Activated CD4-positive, alpha-beta T cell treated with anti-CD3 and anti-CD28 coated beads for 36 hours (primary cell): ENCODE results near the gene GLIPR2. TPM values are rescaled to one million over a fixed set of nuclear protein-coding genes. Genes with fewer than 3 reads are reported as not detected.

Source experiments
- ATAC-seq: fragments of 200-7000 bp; cut with Tn5 transposase; one replicate; pipeline ENCODE4 v1.10.0; 2021; ENCODE audit warnings: mild to moderate bottlenecking, moderate library complexity
- CTCF ChIA-PET: fragments of 350-600 bp; sonication (Branson Sonifier 250); formaldehyde crosslinking; loops from one replicate; lab custom pipeline; 2021; ENCODE audit warnings: antibody characterized with exemption; lab: Charles Lee
- POLR2A ChIA-PET: fragments of 350-600 bp; sonication (Branson Sonifier 250); formaldehyde crosslinking; loops from one replicate; lab custom pipeline; 2021; ENCODE audit warnings: antibody characterized with exemption, inconsistent platforms; lab: Charles Lee
- DNase-seq: peaks from one replicate; pipeline ENCODE4 v3.0.0-alpha.2; 2020
- H3K27ac Mint-ChIP-seq: one replicate; pipeline ENCODE4 v1.8.0; 2021; ENCODE audit warnings: mixed read lengths
- H3K27me3 Mint-ChIP-seq: one replicate; pipeline ENCODE4 v1.8.0; 2021; ENCODE audit warnings: mixed read lengths
- H3K36me3 Mint-ChIP-seq: one replicate; pipeline ENCODE4 v1.8.0; 2021; ENCODE audit warnings: low read depth, mixed read lengths
- H3K4me1 Mint-ChIP-seq: one replicate; pipeline ENCODE4 v1.8.0; 2021; ENCODE audit warnings: mixed read lengths
- H3K4me3 Mint-ChIP-seq: one replicate; pipeline ENCODE4 v1.8.0; 2021; ENCODE audit warnings: mild to moderate bottlenecking, moderate library complexity, mixed read lengths
- H3K9me3 Mint-ChIP-seq: one replicate; pipeline ENCODE4 v1.8.0; 2021; ENCODE audit warnings: low read depth, mixed read lengths
- intact Hi-C, 2 experiments: fragments of 100-400 bp; cut with DNase I in 1 of 2; cut with micrococcal nuclease in 1 of 2; formaldehyde crosslinking; loops; one replicate each; pipeline versions ENCODE4 v1.14.2 to v1.15.1; 2022 to 2024; cut with DNase I, micrococcal nuclease
- total RNA-seq, 2 experiments: library from RNA; stranded (reverse); gene quantifications; one replicate each; pipeline ENCODE4 v1.2.3, GENCODE V29; 2021

Gene GLIPR2
- total RNA-seq, 2 experiments from 2014 or later: 13.7 to 18.4 TPM

GRCh38 chr9:36162211-36162738 is 25.7 kb downstream of the GLIPR2 start:
- H3K27ac Mint-ChIP-seq: no peak overlapping the region
- ATAC-seq (no peak), DNase-seq (no peak)
- H3K4me3 Mint-ChIP-seq: no peak overlapping the region
- POLR2A ChIA-PET: no interaction called here
- intact Hi-C loops: no loop called here
- peaks cover 2% of the 10 kb centered on the region for H3K36me3 Mint-ChIP-seq
- H3K4me1 Mint-ChIP-seq: peaks cover 6% of the 10 kb centered on the region
- no peaks in the 10 kb centered on the region for H3K27me3 Mint-ChIP-seq
- H3K9me3 Mint-ChIP-seq: no peaks in the 10 kb centered on the region
- CTCF ChIA-PET: interaction anchor here (0.6 to 15.4 kb wide), 2 partner anchors 15 to 59 kb away, joined by 4 to 246 read pairs; no protein-coding TSS in a partner anchor

- POLR2A ChIA-PET: interaction anchor here (1.0 kb wide), 1 partner anchor 26 kb away, joined by 3 read pairs; the partner anchor contains the start of gene GLIPR2
- H3K27me3 Mint-ChIP-seq: no peaks in the 10 kb centered on the region
- ATAC-seq: no peak
- no peak for DNase-seq
- H3K9me3 Mint-ChIP-seq: no peaks in the 10 kb centered on the region
- H3K4me1 Mint-ChIP-seq: peaks cover 6% of the 10 kb centered on the region
- H3K4me3 Mint-ChIP-seq: no peak overlapping the region
- intact Hi-C loops: no loop called here
- CTCF ChIA-PET: interaction anchor here (1.1 to 15.4 kb wide), 8 partner anchors 26 to 209 kb away, joined by 3 to 246 read pairs (median 6); partner anchors contain the start of gene GLIPR2
- peaks cover 2% of the 10 kb centered on the region for H3K36me3 Mint-ChIP-seq
- no peak overlapping the region for H3K27ac Mint-ChIP-seq
These were observed 26.7 kb downstream of the GLIPR2 start for GRCh38 chr9:36163049-36163785.

GRCh38 chr9:36163786-36164170 is 27.2 kb downstream of the GLIPR2 start:
- no peaks in the 10 kb centered on the region for H3K27me3 Mint-ChIP-seq
- H3K9me3 Mint-ChIP-seq: no peaks in the 10 kb centered on the region
- H3K27ac Mint-ChIP-seq: no peak overlapping the region
- ATAC-seq (no peak), DNase-seq (no peak)
- ChIA-PET POLR2A (interaction anchor here (1.0 kb wide), 1 partner anchor 27 kb away, joined by 3 read pairs; the partner anchor contains the start of gene GLIPR2), CTCF (interaction anchor here (0.6 to 15.4 kb wide), 10 partner anchors 25 to 411 kb away, joined by 3 to 246 read pairs (median 4); partner anchors contain the start of gene GLIPR2)
- no peaks in the 10 kb centered on the region for H3K36me3 Mint-ChIP-seq
- H3K4me3 Mint-ChIP-seq: no peak overlapping the region
- peaks cover 6% of the 10 kb centered on the region for H3K4me1 Mint-ChIP-seq
- intact Hi-C loops: no loop called here

- no peak overlapping the region for H3K4me3 Mint-ChIP-seq
- POLR2A ChIA-PET: no interaction called here
- CTCF ChIA-PET: interaction anchor here (0.6 to 15.4 kb wide), 16 partner anchors 8 to 1445 kb away, joined by 3 to 246 read pairs (median 4); partner anchors contain the start of genes CLTA and GLIPR2
- H3K36me3 Mint-ChIP-seq: no peaks in the 10 kb centered on the region
- DNase-seq: no peak
- no peaks in the 10 kb centered on the region for H3K27me3 Mint-ChIP-seq
- H3K9me3 Mint-ChIP-seq: no peaks in the 10 kb centered on the region
- no peak overlapping the region for H3K27ac Mint-ChIP-seq
- ATAC-seq: no peak
- intact Hi-C loops: no loop called here
- H3K4me1 Mint-ChIP-seq: peaks cover 6% of the 10 kb centered on the region
These were observed 27.8 kb downstream of the GLIPR2 start for GRCh38 chr9:36164372-36164771.

GRCh38 chr9:36164989-36165388 is 28.5 kb downstream of the GLIPR2 start:
- ChIA-PET CTCF (interaction anchor here (0.5 to 15.4 kb wide), 15 partner anchors 8 to 1445 kb away, joined by 3 to 246 read pairs (median 5); partner anchors contain the start of genes CLTA and GLIPR2), POLR2A (no interaction called here)
- H3K4me1 Mint-ChIP-seq: peaks cover 6% of the 10 kb centered on the region
- H3K4me3 Mint-ChIP-seq: no peak overlapping the region
- no peaks in the 10 kb centered on the region for H3K36me3 Mint-ChIP-seq
- DNase-seq (no peak), ATAC-seq (no peak)
- intact Hi-C loops: loop anchor here in 1 of 2 experiments (5.0 kb wide), 1 partner anchor 128 kb away; the partner anchor contains the start of gene RECK
- no peaks in the 10 kb centered on the region for H3K9me3 Mint-ChIP-seq
- H3K27me3 Mint-ChIP-seq: no peaks in the 10 kb centered on the region
- H3K27ac Mint-ChIP-seq: no peak overlapping the region

GRCh38 chr9:36165826-36166167 is 29.3 kb downstream of the GLIPR2 start:
- H3K9me3 Mint-ChIP-seq: no peaks in the 10 kb centered on the region
- intact Hi-C loops: loop anchor here (1.0 to 5.0 kb wide), 8 partner anchors 28 to 211 kb away; partner anchors contain the start of genes GLIPR2 (in 1 of the 2) and RECK (in 1 of the 2)
- peaks cover 6% of the 10 kb centered on the region for H3K4me1 Mint-ChIP-seq
- POLR2A ChIA-PET: no interaction called here
- no peak overlapping the region for H3K27ac Mint-ChIP-seq
- H3K36me3 Mint-ChIP-seq: no peaks in the 10 kb centered on the region
- DNase-seq: no peak
- no peak overlapping the region for H3K4me3 Mint-ChIP-seq
- no peak for ATAC-seq
- H3K27me3 Mint-ChIP-seq: no peaks in the 10 kb centered on the region
- CTCF ChIA-PET: interaction anchor here (0.7 to 15.4 kb wide), 15 partner anchors 10 to 271 kb away, joined by 3 to 246 read pairs (median 5); partner anchors contain the start of genes CLTA and GLIPR2

GRCh38 chr9:36166168-36166927 is 29.8 kb downstream of the GLIPR2 start:
- H3K4me3 Mint-ChIP-seq: peak overlapping the region; percentile 69
- H3K36me3 Mint-ChIP-seq: no peaks in the 10 kb centered on the region
- intact Hi-C loops: loop anchor here (1.0 to 5.0 kb wide), 8 partner anchors 29 to 212 kb away; partner anchors contain the start of genes GLIPR2 (in 1 of the 2) and RECK (in 1 of the 2)
- POLR2A ChIA-PET: interaction anchor here (0.6 to 1.1 kb wide), 2 partner anchors 24 to 242 kb away, joined by 3 read pairs; partner anchors contain the start of gene CLTA
- H3K9me3 Mint-ChIP-seq: no peaks in the 10 kb centered on the region
- H3K27me3 Mint-ChIP-seq: no peaks in the 10 kb centered on the region
- peaks cover 6% of the 10 kb centered on the region for H3K4me1 Mint-ChIP-seq
- ATAC-seq (peak; percentile 97), DNase-seq (peak; percentile 90)
- peak overlapping the region; percentile 31 for H3K27ac Mint-ChIP-seq
- CTCF ChIA-PET: interaction anchor here (0.5 to 15.4 kb wide), 34 partner anchors 9 to 272 kb away, joined by 3 to 246 read pairs (median 4); partner anchors contain the start of genes CLTA and GLIPR2

- no peak within 1 kb of the TSS for H3K27ac Mint-ChIP-seq
- ATAC-seq: no peak
- H3K36me3 Mint-ChIP-seq: no peaks in the 10 kb centered on the region
- no peaks in the 10 kb centered on the region for H3K27me3 Mint-ChIP-seq
- intact Hi-C loops: loop anchor here in 1 of 2 experiments (5.0 kb wide), 1 partner anchor 132 kb away; the partner anchor contains the start of gene RECK
- CTCF ChIA-PET: interaction anchor here (0.6 to 15.4 kb wide), 5 partner anchors 21 to 104 kb away, joined by 3 to 246 read pairs (median 3); partner anchors contain the start of genes CLTA and GLIPR2
- POLR2A ChIA-PET: no interaction called here
- no peak within 1 kb of the TSS for H3K4me3 Mint-ChIP-seq
- DNase-seq: no peak
- H3K9me3 Mint-ChIP-seq: no peaks in the 10 kb centered on the region
- H3K4me1 Mint-ChIP-seq: peaks cover 6% of the 10 kb centered on the region
These were observed 32.6 kb downstream of the GLIPR2 start, which contains the start of gene CCIN for GRCh38 chr9:36169166-36169565. Gene CCIN, plus strand, starts transcription at chr9:36169388. Its CDS starts 115 bp downstream, at chr9:36169503.

GRCh38 chr9:36169708-36170107 is 33.2 kb downstream of the GLIPR2 start:
- H3K9me3 Mint-ChIP-seq: no peaks in the 10 kb centered on the region
- H3K4me1 Mint-ChIP-seq: peaks cover 6% of the 10 kb centered on the region
- POLR2A ChIA-PET: no interaction called here
- no peak overlapping the region for H3K27ac Mint-ChIP-seq
- no peaks in the 10 kb centered on the region for H3K36me3 Mint-ChIP-seq
- ATAC-seq (no peak), DNase-seq (no peak)
- CTCF ChIA-PET: interaction anchor here (5.2 to 15.4 kb wide), 2 partner anchors 20 to 67 kb away, joined by 25 to 246 read pairs; partner anchors contain the start of gene CLTA
- no peak overlapping the region for H3K4me3 Mint-ChIP-seq
- H3K27me3 Mint-ChIP-seq: no peaks in the 10 kb centered on the region
- intact Hi-C loops: loop anchor here in 1 of 2 experiments (5.0 kb wide), 1 partner anchor 132 kb away; the partner anchor contains the start of gene RECK

- ATAC-seq: no peak
- no peak for DNase-seq
- intact Hi-C loops: no loop called here
- ChIA-PET CTCF (interaction anchor here (5.2 to 15.4 kb wide), 2 partner anchors 19 to 68 kb away, joined by 25 to 246 read pairs; partner anchors contain the start of gene CLTA), POLR2A (no interaction called here)
- H3K4me3 Mint-ChIP-seq: no peak overlapping the region
- H3K4me1 Mint-ChIP-seq: peaks cover 6% of the 10 kb centered on the region
- no peaks in the 10 kb centered on the region for H3K27me3 Mint-ChIP-seq
- H3K9me3 Mint-ChIP-seq: no peaks in the 10 kb centered on the region
- no peaks in the 10 kb centered on the region for H3K36me3 Mint-ChIP-seq
- no peak overlapping the region for H3K27ac Mint-ChIP-seq
These were observed 34.0 kb downstream of the GLIPR2 start for GRCh38 chr9:36170531-36170930.
